PC-3 (cell line): ENCODE measurements around the gene GFRA1.

ENCODE experiments used
- EZH2 ChIP-seq: fragments of 300-600 bp; sonication (generic); IDR thresholded peaks from one replicate; pipeline ENCODE4 v1.6.1; 2017; ENCODE audit warnings: antibody characterized with exemption, mild to moderate bottlenecking, low read length; ENCODE audit not compliant: unreplicated experiment
- TF ChIP-seq, protein P1 (sequence below): fragments of 300-600 bp; sonication (generic); conservative IDR thresholded peaks from 2 replicates; pipeline ENCODE4 v1.5.1; 2017; ENCODE audit warnings: antibody characterized with exemption, low read depth, mild to moderate bottlenecking, low read length

- TF ChIP-seq, protein P1, sequence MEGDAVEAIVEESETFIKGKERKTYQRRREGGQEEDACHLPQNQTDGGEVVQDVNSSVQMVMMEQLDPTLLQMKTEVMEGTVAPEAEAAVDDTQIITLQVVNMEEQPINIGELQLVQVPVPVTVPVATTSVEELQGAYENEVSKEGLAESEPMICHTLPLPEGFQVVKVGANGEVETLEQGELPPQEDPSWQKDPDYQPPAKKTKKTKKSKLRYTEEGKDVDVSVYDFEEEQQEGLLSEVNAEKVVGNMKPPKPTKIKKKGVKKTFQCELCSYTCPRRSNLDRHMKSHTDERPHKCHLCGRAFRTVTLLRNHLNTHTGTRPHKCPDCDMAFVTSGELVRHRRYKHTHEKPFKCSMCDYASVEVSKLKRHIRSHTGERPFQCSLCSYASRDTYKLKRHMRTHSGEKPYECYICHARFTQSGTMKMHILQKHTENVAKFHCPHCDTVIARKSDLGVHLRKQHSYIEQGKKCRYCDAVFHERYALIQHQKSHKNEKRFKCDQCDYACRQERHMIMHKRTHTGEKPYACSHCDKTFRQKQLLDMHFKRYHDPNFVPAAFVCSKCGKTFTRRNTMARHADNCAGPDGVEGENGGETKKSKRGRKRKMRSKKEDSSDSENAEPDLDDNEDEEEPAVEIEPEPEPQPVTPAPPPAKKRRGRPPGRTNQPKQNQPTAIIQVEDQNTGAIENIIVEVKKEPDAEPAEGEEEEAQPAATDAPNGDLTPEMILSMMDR, result no peak
- no peak for TF ChIP-seq EZH2
Measured at GRCh38 chr10:116278846-116279245, 5.8 kb upstream of the GFRA1 start.
